ENCODE data around the gene MIOX.

MIOX gene

GRCh38 chr22:50490531-50491308, 4.1 kb downstream of the MIOX start:
- no peak for DNase-seq (ENCODE audit: low read depth)

- DNase-seq (ENCODE audit: low read depth) = no peak
Measured at GRCh38 chr22:50497093-50497492, 10.4 kb downstream of the MIOX start.

- peak; percentile 39 for DNase-seq (ENCODE audit: low read depth)
Measured at GRCh38 chr22:50498322-50498890, 11.7 kb downstream of the MIOX start.

GRCh38 chr22:50500452-50500851, 13.8 kb downstream of the MIOX start:
- no peak for DNase-seq (ENCODE audit: low read depth)

GRCh38 chr22:50502096-50502495, 15.4 kb downstream of the MIOX start:
- DNase-seq (ENCODE audit: low read depth) = no peak

- no peak for DNase-seq (ENCODE audit: low read depth)
Measured at GRCh38 chr22:50502628-50503474, 16.2 kb downstream of the MIOX start.

- DNase-seq (ENCODE audit: low read depth) = no peak
Measured at GRCh38 chr22:50503475-50504145, 17.0 kb downstream of the MIOX start.

GRCh38 chr22:50504369-50505211, 17.9 kb downstream of the MIOX start:
- no peak for DNase-seq (ENCODE audit: low read depth)

GRCh38 chr22:50505276-50505775, 18.7 kb downstream of the MIOX start:
- DNase-seq (ENCODE audit: low read depth) = no peak

GRCh38 chr22:50505776-50506610, 19.3 kb downstream of the MIOX start:
- no peak for DNase-seq (ENCODE audit: low read depth)

GRCh38 chr22:50506611-50507420, 20.2 kb downstream of the MIOX start:
- no peak for DNase-seq (ENCODE audit: low read depth)

GRCh38 chr22:50507421-50507990, 20.8 kb downstream of the MIOX start, which contains the start of gene LMF2:
LMF2 (minus strand) TSS chr22:50507702; CDS start chr22:50507675, 27 bp downstream.
- DNase-seq (ENCODE audit: low read depth) = peak; percentile 91

- peak; percentile 97 for DNase-seq (ENCODE audit: low read depth)
Measured at GRCh38 chr22:50507991-50508884, 21.6 kb downstream of the MIOX start, which contains the start of gene NCAPH2. NCAPH2 (plus strand) TSS chr22:50508224; CDS start chr22:50508338, 114 bp downstream.

- no peak for DNase-seq (ENCODE audit: low read depth)
Measured at GRCh38 chr22:50508897-50509296, 22.2 kb downstream of the MIOX start.

GRCh38 chr22:50513175-50513574, 26.5 kb downstream of the MIOX start:
- DNase-seq (ENCODE audit: low read depth) = no peak

GRCh38 chr22:50516068-50516467, 29.4 kb downstream of the MIOX start:
- DNase-seq (ENCODE audit: low read depth) = no peak

GRCh38 chr22:50516891-50517290, 30.2 kb downstream of the MIOX start:
- no peak for DNase-seq (ENCODE audit: low read depth)
